HL-60 (cell line): ENCODE data around the gene SORCS1.

Experiments
- DNase-seq, 2 experiments: peaks; one replicate each; pipeline ENCODE4 v3.0.0-alpha.2; 2010 to 2020; ENCODE audit warnings: low read depth in 1 of 2, low spot score in 1 of 2
- H3K27ac ChIP-seq: fragments of 250-450 bp; sonication (Bioruptor Pico); replicated peaks from 2 replicates; pipeline ENCODE4 v1.5.1; 2020; ENCODE audit warnings: mild to moderate bottlenecking, moderate library complexity
- H3K27me3 ChIP-seq: fragments of 250-450 bp; sonication (Bioruptor Pico); 2 replicates; pipeline ENCODE4 v1.5.1; 2021; ENCODE audit warnings: mild to moderate bottlenecking, moderate library complexity; ENCODE audit not compliant: insufficient read depth, poor library complexity, severe bottlenecking
- H3K4me3 ChIP-seq: replicated peaks from 2 replicates; pipeline ENCODE4 v1.5.1; 2011; ENCODE audit warnings: mild to moderate bottlenecking, control low read depth, low read length; ENCODE audit not compliant: insufficient read depth
- CTCF ChIP-seq: IDR thresholded peaks from one replicate; pipeline ENCODE4 v1.5.1; 2011; ENCODE audit warnings: low read length, control low read depth, inconsistent platforms; ENCODE audit not compliant: insufficient read depth
- GABPA ChIP-seq: IDR thresholded peaks from 2 replicates; pipeline ENCODE4 v1.6.1; 2012; ENCODE audit warnings: low read depth
- POLR2AphosphoS5 ChIP-seq: IDR thresholded peaks from 2 replicates; pipeline ENCODE4 v1.6.1; 2012; ENCODE audit warnings: low read depth
- REST ChIP-seq: IDR thresholded peaks from 2 replicates; pipeline ENCODE4 v1.6.1; 2012; ENCODE audit warnings: low read depth; ENCODE audit not compliant: insufficient replicate concordance
- SPI1 ChIP-seq: IDR thresholded peaks from 2 replicates; pipeline ENCODE4 v1.6.1; 2012; ENCODE audit warnings: low read depth, mild to moderate bottlenecking, borderline replicate concordance

The SORCS1 gene

GRCh38 chr10:106991091-106991490 lies 173.4 kb downstream of the SORCS1 start:
- Histone ChIP-seq H3K27me3 (no peaks in the 10 kb centered on the region), H3K4me3 (no peak overlapping the region), H3K27ac (no peak overlapping the region)
- TF ChIP-seq POLR2AphosphoS5: no peak
- TF ChIP-seq SPI1: no peak
- no peak for TF ChIP-seq REST
- no peak for TF ChIP-seq CTCF
- no peak for TF ChIP-seq GABPA
- no peak for DNase-seq

GRCh38 chr10:106987362-106987761 lies 177.1 kb downstream of the SORCS1 start:
- H3K4me3 ChIP-seq: no peak overlapping the region
- no peak for DNase-seq
- H3K27me3 ChIP-seq: no peaks in the 10 kb centered on the region
- no peak for TF ChIP-seq REST
- no peak overlapping the region for H3K27ac ChIP-seq

GRCh38 chr10:106982268-106982667 lies 182.2 kb downstream of the SORCS1 start:
- TF ChIP-seq SPI1 (no peak), CTCF (no peak), GABPA (no peak), REST (no peak), POLR2AphosphoS5 (no peak)
- H3K4me3 ChIP-seq: no peak overlapping the region
- H3K27ac ChIP-seq: no peak overlapping the region
- DNase-seq: no peak
- no peaks in the 10 kb centered on the region for H3K27me3 ChIP-seq
